A673 (cell line): Measurements from ENCODE around the gene HSPB7. TPM values are rescaled to one million over a fixed set of nuclear protein-coding genes. Genes with fewer than 3 reads are reported as not detected.
"Not testable (repeated sequence)": the region's sequence is repeated elsewhere in the genome, so short reads cannot be mapped to it uniquely, and the experiment has no call there.

ENCODE experiments used
- BruUV-seq: library from RNA; stranded (reverse); fragments of 400-500 nt; replicated peaks from 2 replicates; lab custom pipeline; 2021; lab: Mats Ljungman, UMichigan
- CTCF ChIA-PET: fragments of 300-600 bp; sonication (Branson Sonifier 250); formaldehyde crosslinking; loops from one replicate; lab custom pipeline; 2022; ENCODE audit warnings: antibody characterized with exemption; lab: Charles Lee
- POLR2A ChIA-PET: fragments of 300-600 bp; sonication (Branson Sonifier 250); formaldehyde crosslinking; loops from one replicate; lab custom pipeline; 2022; ENCODE audit warnings: antibody characterized with exemption; ENCODE audit not compliant: low non-redundant PET; lab: Charles Lee
- DNase-seq: peaks from one replicate; pipeline ENCODE4 v3.0.0-alpha.2; 2015; ENCODE audit warnings: low spot score
- H3K27ac ChIP-seq: fragments of 200-600 bp; sonication (generic); 2 replicates; pipeline ENCODE4 v1.5.1; 2016; ENCODE audit warnings: mixed run types, low read depth, mild to moderate bottlenecking, mixed read lengths, antibody characterized with exemption, low read length; ENCODE audit not compliant: poor library complexity, severe bottlenecking
- H3K27me3 ChIP-seq: fragments of 200-600 bp; sonication (generic); replicated peaks from 2 replicates; pipeline ENCODE4 v1.6.1; 2017; ENCODE audit warnings: mixed run types, low read depth, mild to moderate bottlenecking, mixed read lengths, antibody characterized with exemption, low read length; ENCODE audit not compliant: insufficient read depth, poor library complexity
- H3K36me3 ChIP-seq: fragments of 200-600 bp; sonication (generic); 2 replicates; pipeline ENCODE4 v1.6.1; 2016; ENCODE audit warnings: mixed run types, mild to moderate bottlenecking, mixed read lengths, antibody characterized with exemption, low read length; ENCODE audit not compliant: insufficient read depth, poor library complexity, severe bottlenecking
- H3K4me1 ChIP-seq: fragments of 200-600 bp; sonication (generic); 2 replicates; pipeline ENCODE4 v1.6.1; 2017; ENCODE audit warnings: mixed run types, mild to moderate bottlenecking, mixed read lengths, antibody characterized with exemption, low read length; ENCODE audit not compliant: insufficient read depth, poor library complexity, severe bottlenecking
- H3K4me3 ChIP-seq: fragments of 200-600 bp; sonication (generic); 2 replicates; pipeline ENCODE4 v1.5.1; 2016; ENCODE audit warnings: low read depth, mixed run types, mild to moderate bottlenecking, mixed read lengths, low read length; ENCODE audit not compliant: poor library complexity, severe bottlenecking
- H3K9me3 ChIP-seq: fragments of 200-600 bp; sonication (generic); 2 replicates; pipeline ENCODE4 v1.6.1; 2016; ENCODE audit warnings: mixed run types, low read depth, mild to moderate bottlenecking, mixed read lengths, antibody characterized with exemption, low read length; ENCODE audit not compliant: poor library complexity, severe bottlenecking
- CTCF ChIP-seq: fragments of 300-800, 200-600 bp; sonication (generic); conservative IDR thresholded peaks from 2 replicates; pipeline ENCODE4 v1.5.1; 2017; ENCODE audit warnings: low read depth, mild to moderate bottlenecking, antibody characterized with exemption, low read length, moderate library complexity, mixed read lengths
- EZH2 ChIP-seq: fragments of 200-600 bp; sonication (generic); IDR thresholded peaks from 2 replicates; pipeline ENCODE4 v1.6.1; 2017; ENCODE audit warnings: borderline replicate concordance, low read depth, mild to moderate bottlenecking, mixed read lengths, antibody characterized with exemption, low read length; ENCODE audit not compliant: poor library complexity, severe bottlenecking
- intact Hi-C: fragments of 100-400 bp; cut with micrococcal nuclease; formaldehyde crosslinking; loops from one replicate; pipeline ENCODE4 v1.10.0; 2022; ENCODE audit not compliant: unreplicated experiment
- total RNA-seq: library from RNA; stranded (reverse); gene quantifications from 2 replicates; pipeline ENCODE4 v1.2.3, GENCODE V29; 2021

HSPB7 gene
- total RNA-seq, 1 experiment from 2014 or later = not detected

DNA sequence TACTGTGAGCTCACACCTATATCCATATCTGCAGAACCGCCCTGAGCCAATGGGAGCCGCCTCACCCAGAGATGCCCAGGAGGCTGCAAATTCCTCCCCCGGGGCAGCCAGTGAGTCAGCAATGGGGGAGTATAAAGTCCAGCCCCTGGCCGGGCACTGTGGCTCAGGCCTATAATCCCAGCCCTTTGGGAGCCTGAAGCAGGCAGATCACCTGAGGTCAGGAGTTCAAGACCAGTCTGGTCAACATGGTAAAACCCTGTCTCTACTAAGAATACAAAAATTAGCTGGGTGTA, 20.7 kb upstream of the HSPB7 start:
- Histone ChIP-seq H3K27ac (no peak overlapping the region), H3K4me1 (no peaks in the 10 kb centered on the region), H3K36me3 (no peaks in the 10 kb centered on the region), H3K27me3 (no peaks in the 10 kb centered on the region), H3K4me3 (no peak overlapping the region), H3K9me3 (no peaks in the 10 kb centered on the region)
- BruUV-seq = no TSS peak
- no peak for DNase-seq
- POLR2A ChIA-PET = no interaction called here
- TF ChIP-seq CTCF = no peak
- TF ChIP-seq EZH2 = no peak
- intact Hi-C loops = loop anchor here (1.0 kb wide), 1 partner anchor 24 kb away; no protein-coding TSS in a partner anchor
- CTCF ChIA-PET = no interaction called here

- H3K27me3 ChIP-seq, intact Hi-C loops, H3K4me3 ChIP-seq, H3K36me3 ChIP-seq, H3K4me1 ChIP-seq, DNase-seq, H3K27ac ChIP-seq, CTCF ChIA-PET, BruUV-seq, H3K9me3 ChIP-seq, POLR2A ChIA-PET: not testable (repeated sequence)
Observed at GRCh38 chr1:16036461-16036860, 18.6 kb upstream of the HSPB7 start.

DNA sequence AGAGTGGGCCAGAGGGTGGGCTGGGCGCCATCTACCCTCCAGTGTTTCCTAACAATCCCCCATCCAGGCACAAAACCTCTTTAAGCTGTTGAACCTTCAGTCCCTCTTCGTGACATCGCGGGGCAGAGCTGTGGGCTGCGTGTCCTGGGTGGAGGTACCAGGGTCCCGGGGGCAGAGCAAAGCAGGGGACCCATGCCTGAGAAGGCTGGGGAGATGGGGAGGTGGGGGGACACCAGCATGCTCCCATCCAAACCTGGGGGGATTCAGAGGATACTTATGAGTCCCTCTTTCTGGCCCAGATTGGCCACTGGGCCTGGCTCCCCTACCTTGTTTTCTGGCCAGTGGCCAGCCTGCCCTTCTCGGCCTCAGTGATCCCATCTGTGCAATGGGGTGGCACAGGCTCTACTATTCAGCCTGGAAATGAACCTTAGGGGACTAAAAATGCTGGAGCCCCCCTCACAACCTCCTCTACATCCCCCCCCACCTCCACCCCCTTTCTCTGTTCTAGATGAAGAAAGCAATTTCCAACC, 15.3 kb upstream of the HSPB7 start:
- H3K9me3 ChIP-seq, BruUV-seq: not testable (repeated sequence)

GRCh38 chr1:16032388-16033102, 14.7 kb upstream of the HSPB7 start:
- intact Hi-C loops = no loop called here
- H3K27me3 ChIP-seq = no peaks in the 10 kb centered on the region
- BruUV-seq = no TSS peak
- H3K4me3 ChIP-seq = no peak overlapping the region
- ChIA-PET POLR2A (no interaction called here), CTCF (no interaction called here)
- H3K9me3 ChIP-seq = no peaks in the 10 kb centered on the region
- peaks cover under 1% of the 10 kb centered on the region for H3K4me1 ChIP-seq
- peak; percentile 90 for DNase-seq
- H3K27ac ChIP-seq = no peak overlapping the region
- no peaks in the 10 kb centered on the region for H3K36me3 ChIP-seq
- TF ChIP-seq EZH2 (no peak), CTCF (peak; percentile 72)

More for the DNA sequence above, 15.3 kb upstream of the HSPB7 start:
- DNase-seq, H3K36me3 ChIP-seq, POLR2A ChIA-PET, CTCF ChIA-PET, H3K27me3 ChIP-seq, H3K4me3 ChIP-seq, intact Hi-C loops, H3K4me1 ChIP-seq, H3K27ac ChIP-seq: not testable (repeated sequence)
